Midbrain (tissue), 1 donor: ENCODE measurements around the gene WNT11.

Experiments
- DNase-seq: peaks from one replicate; lab custom pipeline; 2025; lab: John Stamatoyannopoulos, UW

Gene WNT11

DNA sequence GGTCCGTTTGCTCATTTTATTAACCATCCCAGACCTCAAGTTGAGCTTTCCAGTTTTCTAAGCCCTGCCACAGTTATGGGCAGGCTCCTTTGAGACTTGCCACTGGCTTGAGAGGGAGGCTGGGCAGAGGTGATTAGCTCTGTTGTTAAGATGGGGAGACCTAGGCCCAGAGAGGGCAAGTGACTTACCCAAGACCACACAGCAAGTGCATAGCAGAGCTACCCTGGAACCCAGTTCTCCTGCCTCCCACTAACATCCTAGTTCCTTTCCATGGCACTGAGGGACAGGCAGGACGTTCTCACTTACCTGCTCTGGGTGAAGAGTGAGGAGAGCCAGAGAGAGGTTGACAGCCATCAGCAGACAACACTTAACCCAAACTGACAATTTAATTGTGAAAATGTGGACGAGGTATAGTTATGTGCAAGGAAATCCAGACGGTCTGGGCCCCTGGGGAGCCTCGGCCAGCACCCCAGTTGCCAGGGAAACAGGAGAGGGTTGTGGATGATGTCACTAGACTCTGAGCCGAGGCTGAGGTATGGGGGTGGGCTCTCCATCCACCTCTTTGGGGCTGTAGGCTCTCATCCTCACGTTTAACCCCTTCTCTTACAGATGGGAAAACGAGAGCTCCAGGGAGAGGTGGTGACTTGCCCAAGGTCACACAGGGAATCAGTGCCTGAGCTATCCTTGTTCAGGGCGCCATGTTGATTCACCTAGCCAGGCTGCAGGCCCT lies 12.3 kb upstream of the WNT11 start:
- DNase-seq: no peak

DNA sequence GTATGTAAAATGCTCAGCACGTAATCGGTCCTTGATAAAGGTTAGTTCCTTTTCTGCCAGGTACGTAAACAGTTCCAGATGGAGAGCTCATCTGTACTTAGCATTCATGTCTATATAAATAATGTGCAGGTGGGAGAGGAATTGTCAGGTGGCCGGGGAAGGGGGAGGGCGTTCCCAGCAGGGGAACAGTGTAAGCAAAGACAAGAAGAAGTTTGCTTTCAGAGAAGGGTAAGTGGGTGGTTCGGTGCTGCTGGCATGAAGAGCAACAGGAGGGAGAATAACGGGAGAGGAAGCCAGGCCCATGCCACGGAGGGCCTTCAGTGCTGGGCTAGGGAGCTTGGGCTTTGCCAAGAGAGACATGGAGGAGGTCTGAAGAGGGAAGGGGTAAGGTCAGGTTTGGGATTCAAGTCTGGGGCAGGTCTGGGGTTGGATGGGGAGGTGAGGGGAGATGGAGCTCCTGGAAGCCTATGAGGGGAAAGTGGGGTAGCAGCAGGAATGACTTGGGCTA lies 11.4 kb upstream of the WNT11 start:
- no peak for DNase-seq

DNA sequence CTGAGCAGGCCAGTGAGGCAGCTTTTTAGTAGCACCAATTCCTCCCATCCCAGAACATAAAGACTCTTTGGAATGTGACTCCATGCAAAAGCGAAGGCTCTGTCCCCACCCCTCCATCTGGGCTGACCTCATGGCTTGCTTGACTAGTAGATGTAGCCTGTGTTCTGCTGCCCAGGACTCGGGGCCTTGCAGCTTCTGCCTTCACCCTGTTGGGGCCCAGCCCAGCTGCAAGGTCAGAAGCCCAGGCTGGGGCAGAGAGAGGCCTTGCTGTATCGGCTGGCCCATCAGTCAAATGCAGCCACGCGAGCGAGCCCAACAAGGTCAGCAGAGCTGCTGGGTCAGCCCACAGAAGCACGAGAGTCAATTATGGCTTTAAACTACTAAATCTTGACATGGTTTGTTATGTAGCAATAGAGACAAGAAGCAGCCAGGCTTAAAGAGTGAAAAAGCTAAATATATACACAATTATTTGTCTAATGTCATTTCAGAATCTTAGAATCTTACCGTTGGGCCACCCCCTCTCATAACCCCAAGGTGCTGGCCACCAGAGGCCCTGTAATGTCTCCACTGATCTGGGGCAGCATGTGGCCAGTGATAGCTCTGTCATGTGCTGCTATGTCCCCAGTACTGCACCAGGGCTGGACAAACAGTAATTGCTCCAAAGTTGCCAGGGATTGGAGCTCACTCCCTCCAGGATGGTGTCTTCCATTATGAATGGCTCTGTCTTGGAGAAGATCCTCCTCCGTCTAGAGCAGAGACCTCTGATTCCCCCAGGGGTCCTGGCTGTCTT lies 10.4 kb upstream of the WNT11 start:
- no peak for DNase-seq

DNA sequence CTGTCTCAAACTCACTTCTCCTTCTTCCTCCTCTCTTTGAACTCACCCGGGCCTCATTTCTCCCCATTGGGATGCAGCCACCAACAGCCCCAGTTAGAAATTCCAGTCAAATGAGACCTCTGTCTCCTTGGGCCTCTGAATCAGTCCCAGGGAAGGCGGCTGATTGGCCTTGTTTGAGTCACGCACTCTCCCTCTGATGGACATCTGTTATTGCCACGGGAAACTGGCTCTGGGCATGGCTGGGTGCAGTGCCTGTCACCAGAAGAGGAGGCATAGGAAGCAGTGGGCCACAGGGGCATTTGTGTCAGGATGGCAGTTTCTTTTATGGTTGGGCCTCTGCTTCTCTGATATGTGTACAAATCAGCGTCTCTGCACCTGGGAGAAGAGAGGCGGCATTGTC lies 9.6 kb upstream of the WNT11 start:
- no peak for DNase-seq

DNA sequence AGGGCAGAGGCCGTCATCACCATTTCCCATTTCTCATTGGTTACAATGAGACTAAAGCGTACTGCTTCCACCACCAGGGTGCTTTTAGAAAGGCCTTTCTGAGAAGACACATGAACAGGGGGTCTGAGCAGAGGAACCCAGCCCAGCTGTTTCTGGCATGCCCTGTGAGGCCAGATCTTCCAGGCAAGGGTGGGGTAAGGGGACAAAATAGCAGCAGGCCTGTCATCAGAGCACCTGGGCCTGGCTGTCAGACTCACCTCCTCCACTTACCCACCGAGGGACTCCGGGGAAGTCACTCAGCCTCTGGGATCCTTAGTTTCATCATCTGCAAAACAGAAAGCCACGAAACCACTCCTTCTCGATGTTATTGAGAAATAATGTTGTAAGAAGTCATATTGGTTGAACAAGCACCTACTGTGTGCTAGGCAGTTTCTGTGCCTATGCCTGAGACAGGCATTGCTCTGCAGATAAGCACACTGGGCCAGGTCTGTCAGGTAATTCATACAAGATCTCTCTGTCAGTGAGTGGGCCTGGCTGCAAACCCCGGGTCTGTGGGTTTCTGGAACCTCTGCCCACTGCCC lies 8.8 kb upstream of the WNT11 start:
- DNase-seq: no peak

DNA sequence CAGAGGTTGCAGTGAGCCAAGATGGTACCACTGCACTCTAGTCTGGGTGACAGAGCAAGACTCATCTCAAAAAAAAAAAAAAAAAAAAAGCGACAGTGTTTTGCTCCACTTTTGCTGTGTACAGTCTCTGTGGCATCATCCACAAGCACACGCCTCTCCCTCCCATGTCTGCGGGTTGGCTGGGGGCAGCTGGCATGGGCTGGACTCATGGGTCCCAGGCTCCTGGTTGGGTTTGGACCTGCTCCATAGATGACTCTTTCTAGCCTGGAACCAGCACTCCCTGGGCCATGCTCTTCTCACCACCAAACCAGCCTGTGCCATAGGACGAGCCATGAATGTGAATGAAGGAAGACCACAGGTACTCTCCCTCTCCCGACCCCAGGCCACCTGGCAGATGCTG lies 7.9 kb upstream of the WNT11 start:
- DNase-seq: no peak

DNA sequence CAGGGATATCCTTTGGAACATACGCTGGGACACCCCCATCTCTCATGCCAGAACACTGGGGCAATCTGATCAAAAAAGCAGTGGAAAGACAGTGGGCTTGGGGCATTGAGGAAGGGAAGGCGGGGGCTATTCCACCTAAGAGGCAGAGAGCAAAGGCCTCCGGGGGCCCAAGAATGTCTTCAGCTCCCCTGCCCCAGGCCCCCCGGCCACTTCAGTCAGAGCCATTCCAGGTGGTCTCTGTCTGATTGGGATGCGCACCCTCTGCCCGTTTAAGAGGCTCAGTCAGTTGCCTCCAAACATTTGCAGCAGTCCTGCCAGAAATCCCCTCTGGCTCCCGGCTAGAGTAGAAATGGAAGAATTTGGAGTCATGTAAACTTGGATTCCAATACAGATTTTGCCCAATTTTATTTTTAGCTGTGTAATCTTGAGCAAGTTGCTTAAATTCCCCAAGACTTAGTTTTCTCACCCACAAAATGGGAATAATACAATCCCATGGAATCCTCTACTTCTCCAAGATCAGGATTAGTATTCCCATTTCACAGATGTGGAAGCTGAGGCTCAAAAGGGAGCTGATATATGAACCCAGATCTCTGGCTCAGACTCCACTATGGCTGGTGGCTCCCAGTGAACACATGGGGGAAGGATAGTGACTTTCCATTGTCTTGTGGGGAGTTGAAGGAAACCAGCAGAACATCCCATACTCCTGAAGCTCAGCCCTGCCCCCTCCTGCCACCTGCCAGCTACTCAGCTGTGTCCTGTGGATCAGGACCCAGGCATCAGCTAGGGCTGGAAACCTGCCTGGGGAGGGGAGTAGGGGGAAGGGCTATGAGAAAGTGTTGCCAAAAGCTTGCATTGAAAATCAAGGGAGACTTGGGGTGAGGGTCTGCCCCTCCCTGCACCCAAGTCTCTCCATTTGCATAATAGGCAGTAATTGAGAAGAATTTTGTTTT lies 6.1 kb upstream of the WNT11 start:
- DNase-seq: no peak

DNA sequence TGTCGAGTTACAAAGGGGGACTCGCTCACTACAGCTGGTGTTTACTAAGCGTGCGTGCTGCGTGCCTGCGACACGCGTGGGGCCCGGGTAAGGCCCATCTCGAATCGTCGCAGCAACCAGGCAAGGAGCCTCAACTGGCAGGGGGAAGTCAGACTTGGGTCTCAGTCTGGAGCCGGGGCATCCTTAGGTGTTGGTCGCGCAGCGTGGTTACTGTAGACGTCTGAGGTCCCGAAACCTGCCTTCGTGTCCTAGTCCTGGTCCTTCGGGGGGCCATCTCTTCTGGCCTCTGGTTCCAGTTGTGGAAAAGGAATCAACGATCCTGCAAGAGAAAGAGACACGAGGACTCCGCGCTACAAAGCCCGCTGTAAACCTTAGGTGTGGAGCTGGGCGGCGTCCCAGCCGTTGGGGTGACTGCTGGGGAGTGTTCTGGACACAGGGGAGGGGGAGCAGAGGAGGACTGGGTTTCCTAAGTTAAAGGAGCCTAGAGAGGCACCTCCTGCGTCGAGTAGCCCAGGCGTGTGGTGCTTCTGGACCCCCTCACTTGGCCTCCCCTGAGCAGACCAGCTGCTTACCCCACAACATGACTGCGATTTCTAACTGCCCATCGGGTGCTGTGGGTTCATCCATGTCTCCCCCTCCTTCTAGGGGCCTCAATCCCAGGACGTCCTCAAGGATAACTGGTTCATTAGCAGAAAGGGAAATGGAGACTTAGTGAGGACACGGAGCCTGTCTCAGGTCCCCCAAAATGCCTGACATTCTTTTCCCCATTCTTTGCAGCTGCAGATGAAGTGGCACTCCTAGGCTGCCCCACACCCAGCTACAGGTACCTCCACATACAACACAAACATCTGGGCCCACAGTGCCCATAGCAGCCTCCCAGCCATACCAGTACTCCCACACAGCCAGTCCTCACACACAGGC lies 4.9 kb upstream of the WNT11 start:
- DNase-seq: no peak

DNA sequence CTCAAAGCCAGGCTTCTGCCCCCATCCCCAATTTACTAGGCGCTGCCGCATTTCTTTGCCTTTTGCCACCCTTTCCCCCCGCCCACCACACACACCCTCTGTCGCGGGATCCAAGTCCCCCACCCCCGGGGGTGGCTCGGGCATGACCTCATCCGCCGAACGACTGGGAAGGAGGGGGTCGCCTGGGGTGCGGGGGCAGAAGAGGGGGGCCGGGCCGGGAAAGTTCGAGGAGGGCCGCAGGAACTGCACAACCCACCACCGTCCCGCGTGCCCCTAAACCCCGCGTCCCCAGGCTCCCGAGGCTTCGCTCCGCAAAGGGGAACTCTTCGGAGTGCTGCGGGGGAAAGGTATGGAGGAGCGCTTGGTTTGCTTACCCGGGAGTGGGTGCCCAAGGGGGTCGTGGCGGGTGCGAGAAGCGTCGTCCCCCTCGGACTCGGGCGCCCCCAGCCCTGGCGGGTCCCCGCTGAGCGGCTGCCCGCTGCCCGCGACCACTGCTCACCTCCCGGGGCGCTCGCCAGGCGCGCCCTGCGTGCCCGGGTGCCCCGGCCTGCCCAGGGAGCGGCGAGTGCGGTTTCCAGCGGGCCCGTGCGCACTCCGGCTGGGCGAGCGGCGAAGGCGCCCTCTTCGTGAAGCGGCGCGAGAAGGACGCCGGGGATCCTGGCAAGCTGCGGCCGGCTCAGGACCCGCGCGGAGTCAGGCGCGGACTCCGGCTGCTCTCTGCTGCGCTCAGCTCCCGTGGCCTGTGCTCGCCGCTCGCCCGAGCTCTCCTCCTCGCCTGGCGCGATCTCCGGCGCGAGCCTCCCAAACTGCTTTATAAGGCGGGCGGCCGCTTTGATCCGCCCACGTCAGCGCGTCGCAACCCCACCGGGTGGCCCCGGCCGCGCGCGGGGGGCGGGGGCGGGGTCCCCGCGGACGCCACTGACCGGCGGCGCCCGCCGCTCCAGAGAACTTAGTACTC lies 4.0 kb upstream of the WNT11 start:
- no peak for DNase-seq

DNA sequence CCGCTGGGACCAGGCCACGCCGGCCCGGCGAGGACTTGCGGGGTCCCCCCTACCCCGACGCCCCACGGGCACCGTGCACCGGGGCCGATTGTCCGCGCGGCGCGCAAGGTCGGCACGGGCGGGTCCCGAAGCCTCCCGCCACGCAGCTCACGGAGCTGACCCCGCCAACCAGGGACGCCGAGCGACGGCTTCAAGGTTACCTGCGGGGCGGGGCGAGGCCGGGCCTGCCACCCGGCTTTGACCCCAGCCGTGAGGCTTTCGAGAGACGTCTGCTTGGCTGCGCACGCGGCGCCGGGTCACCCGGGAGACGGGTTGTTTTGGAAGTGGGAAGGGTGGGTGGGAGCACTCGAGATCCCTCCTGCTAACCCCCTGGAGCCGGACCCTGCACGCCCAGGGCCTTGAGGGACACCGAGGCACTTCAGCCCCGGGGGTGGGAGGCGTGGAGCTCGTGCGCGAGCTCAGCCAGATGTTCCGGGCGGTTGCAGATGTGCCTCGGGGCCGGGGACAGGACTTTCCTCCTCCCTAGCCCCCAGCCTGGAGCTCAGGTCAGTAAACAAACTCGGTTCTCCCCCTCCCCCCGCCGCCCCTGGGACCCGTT lies 3.2 kb upstream of the WNT11 start:
- no peak for DNase-seq

DNA sequence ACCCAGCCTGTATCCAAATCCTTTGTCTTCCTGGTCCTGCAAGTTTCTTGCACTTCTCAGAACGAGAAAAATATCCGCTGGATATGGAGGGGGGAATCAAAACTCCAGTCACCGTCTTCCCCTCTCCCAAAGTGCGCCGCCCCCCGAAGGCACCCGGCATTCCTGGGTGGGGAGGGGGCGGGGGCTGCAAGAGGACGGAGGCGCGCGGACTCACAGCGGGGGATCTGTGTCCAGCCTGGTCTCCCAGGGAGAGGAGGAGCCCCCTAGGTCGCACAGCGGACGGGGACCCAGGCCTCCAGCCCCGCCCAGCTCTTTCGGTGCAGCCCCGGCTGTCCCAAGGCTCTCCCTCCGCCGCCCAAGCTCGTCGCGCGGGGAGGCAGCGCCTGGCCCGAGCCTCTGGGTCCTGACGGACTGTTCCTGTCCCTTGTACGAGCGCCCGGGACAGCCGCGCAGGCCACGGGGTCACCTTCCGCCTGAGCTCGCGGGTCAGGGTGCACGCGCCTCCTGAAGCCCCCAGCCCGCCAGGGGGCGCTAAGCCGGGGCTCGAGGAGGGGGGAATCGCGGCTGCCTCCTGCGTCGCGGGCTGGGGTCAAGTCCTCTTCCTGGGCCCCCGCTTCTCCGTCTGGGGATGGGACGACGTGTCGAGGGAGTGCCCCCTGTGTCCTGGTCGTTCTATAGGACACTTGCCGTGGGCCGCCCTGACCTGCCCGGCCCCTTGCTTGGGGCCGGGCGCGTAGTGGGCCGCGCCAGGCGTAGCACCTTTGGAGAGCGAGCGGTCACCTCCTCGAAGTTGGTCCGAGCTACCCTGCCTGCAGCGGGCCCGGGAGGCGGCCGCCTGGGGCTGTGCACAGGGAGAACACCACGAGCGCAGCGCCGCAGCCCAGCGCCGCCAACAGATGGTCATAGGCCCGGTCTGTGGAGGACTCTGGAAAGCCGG lies 2.4 kb upstream of the WNT11 start:
- DNase-seq: peak; percentile 51

DNA sequence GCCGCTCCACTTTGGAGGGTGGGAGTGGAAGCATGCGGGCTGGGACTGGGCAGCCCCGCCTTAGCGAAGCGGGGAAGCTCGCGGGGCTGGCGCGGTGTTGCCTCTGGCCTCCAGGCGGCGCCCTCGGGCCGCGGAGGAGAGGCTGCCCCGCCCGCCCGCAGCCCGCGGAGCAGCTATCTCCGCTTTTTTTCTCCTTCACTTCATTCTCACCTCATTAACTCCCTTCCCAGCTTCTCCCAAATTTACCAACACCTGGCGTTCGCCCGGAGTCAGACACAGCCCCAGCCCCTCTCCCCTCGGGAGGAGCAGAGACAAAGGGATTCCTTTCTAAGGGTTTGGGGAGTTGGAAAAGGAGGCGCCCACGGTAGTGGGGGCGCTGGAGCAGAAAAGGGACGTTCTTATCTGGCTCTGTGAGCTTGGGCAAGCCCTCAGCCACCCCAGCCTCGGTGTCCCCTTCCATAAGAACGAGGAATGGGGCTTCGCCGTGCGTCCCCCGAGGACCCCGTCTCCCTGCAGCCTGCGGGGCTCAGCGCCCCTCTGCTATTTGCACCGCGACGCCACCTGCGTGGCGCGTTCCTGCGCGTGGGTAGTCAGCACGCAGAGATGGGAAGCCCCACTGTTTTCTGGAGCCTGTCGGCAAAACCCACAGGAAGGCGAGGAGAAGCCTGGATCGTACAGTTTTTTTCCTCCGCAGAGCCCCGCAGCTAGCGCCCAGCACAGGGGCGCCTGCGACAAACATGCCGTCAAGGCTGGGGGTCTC lies 1.5 kb upstream of the WNT11 start:
- peak; percentile 73 for DNase-seq

DNA sequence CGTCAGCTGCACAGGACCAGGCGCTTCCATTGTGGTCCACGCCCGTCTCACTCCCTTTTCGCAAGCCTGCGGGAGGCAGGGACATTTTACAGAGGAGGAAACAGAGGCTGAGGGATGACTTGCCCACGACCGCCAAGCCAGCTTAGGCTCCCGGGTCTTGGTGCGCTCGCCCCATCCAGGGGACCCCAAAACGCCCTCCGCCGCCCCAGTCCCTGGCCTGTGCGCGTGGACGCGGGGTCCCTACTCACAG lies 300 bp downstream of the WNT11 start:
- no peak for DNase-seq

DNA sequence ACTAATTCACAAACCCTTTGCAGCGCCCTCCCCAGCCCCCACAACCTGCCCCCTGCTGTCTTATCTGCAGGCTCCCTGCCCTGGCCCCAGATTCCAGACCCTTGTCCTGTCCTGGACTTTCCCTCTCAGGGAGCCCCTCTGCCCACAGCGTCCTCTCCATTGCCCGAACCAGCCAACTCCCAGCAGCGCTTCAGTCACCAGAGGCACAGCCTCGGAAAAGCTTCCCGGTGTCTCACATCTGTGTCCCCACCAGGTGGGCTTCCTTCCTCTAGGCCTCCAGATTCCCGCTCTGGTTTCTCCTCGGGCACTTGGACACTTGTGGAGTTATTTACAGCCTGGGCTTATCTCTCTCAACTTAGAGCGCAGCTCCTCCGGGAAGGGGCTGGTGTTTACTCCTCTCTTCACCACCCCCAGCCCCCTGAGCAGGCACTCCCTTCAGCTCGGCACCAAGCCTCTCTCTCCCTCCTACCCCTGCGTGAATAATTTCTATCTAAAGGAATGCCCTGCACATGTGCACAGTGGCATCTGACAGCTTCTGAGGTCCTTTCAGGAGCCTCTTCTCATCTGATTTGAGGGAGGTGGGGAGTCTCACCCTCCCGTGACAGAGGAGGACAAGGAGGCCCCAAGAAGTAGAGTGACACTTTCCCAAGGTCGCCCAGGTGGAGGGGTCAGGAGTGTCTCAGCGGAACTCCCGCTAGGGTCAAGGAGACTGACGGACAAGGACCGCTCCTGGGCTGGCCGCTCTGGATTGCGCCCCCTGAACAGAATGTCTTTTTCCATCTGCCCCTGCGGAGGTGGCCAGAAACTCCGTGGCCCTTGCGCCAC lies 838 bp downstream of the WNT11 start:
- no peak for DNase-seq

DNA sequence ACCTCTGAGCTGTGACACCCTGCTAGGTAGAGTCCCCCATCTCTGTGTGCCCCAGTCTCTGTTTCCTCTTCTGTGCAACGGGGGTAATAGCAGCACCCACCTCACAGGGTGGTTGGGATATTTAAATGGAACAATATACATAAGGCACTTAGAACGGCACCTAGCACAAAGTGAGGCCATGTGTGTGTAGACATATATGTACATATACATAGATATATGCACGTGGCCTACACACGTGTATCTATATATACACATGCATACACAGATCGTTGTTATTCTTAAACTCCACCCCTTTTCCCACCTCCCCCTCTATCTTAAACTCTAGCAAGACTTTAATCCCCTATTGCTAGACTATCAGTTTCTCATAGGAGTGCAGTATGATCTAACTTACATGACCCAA lies 2.4 kb downstream of the WNT11 start:
- DNase-seq: no peak

DNA sequence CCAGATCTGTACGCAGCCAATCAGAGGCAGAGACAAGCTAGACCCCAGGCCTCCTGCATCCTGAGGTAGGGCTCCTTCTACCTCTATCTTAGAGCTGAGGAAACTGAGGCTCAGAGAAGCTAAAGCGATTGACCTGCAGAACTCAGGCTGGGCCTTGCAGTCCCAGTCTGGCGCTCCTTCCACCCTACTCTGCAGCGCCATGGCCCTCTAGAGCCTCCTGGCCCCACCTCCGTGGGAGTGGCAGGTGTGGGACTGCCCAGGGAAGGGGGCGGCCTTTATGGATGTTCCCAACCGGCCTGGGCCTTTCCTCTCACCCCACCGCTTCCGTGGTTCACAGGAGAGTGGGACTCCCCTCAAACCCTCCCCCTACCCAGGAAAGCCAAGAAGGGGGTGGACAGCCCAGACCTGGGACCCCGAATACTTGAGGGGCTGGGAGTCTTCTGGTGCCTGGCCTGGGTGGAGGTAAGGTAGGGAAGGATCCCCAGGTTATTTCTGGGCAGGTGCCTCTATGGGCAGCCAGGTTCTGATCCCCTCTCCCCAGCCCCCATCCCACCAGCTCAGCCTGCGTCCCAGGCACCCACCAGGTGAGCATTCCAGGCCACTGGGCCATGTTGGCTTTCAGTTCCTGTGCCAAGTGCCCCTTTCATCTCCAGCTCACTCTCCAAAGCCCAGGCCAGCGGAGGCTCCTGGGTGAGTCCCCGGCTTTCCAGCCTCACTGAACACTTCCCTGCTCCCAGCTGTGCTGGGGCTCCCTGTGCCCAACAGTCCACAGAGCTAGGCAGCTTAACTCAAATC lies 3.0 kb downstream of the WNT11 start:
- no peak for DNase-seq
